ENCODE measurements around the gene TCFL5.

GRCh38 chr20:62799459-62799858 is 62.2 kb downstream of the TCFL5 start:
- TF ChIP-seq CTCF (IDR thresholded peaks at IDR 0.05): no peak
- no peak for TF ChIP-seq POLR2A (IDR thresholded peaks at IDR 0.05)
